AG08395 (cell line): ENCODE data around the gene RNF38.
A peak's percentile ranks its signal among the peaks of the same experiment; 100 is the strongest.
"Not testable (repeated sequence)": the region's sequence is repeated elsewhere in the genome, so short reads cannot be mapped to it uniquely, and the experiment has no call there.

ENCODE experiments used
- DNase-seq: peaks from one replicate; pipeline ENCODE4 v3.0.0; 2012; ENCODE audit warnings: mixed read lengths, low spot score

RNF38 gene

DNA sequence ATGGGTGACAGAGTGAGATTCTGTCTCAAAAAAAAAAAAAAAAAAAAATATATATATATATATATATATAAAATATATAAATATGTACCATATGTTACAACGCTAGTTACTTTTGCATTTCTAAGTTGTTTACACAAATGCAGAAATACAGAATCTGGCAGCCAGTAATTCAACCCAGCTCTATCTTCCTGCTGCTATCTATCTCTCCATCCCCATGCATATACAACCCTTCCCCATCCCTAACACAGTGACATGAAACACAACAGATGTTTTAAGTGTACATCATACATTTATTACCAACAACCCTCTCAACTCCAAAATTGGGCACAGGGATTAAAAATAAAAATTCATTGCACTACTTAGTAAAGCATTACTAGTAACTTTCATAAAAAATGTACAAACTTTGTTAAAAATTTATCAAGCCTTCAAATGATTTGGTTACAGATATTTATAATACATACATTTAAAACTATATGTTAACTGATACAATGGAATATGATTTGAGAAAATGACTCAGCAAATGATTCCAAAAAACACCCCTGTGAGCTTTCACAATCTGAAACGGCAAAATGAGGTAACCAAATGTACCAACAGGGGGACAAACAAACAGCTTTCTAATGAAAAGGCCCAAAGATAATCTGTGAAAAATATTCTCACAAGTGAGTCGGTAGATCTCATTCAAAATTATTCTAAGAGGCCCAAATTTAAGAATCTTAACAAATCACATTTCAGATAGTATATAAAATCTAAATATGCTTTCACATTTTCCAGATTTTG is 63.8 kb downstream of the RNF38 start:
- DNase-seq, result no peak

DNA sequence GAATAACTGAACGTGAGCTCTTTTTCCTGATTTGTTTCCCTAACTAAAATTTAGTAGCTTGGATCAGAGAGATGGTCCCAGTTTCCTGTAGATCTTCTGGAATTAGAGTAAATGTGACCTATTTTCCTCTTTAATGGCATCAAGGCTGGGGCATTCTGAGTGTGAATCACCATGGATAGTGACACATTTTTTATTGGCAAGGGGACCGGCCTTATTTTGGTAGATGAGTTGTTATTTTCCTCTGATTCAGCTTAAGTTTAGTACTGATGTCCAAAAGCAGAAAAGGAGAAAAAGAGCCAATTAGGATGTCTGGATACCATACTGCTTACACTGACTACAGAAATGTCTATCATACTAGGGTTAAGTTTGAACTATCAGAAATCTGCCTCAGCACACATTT is 68.1 kb downstream of the RNF38 start:
- peak; percentile 56 for DNase-seq

- DNase-seq, result peak; percentile 68
Measured at GRCh38 chr9:36328798-36329411, 71.2 kb downstream of the RNF38 start.

GRCh38 chr9:36325081-36325828 is 74.8 kb downstream of the RNF38 start:
- no peak for DNase-seq

GRCh38 chr9:36323926-36324325 is 76.1 kb downstream of the RNF38 start:
- DNase-seq, result no peak

DNA sequence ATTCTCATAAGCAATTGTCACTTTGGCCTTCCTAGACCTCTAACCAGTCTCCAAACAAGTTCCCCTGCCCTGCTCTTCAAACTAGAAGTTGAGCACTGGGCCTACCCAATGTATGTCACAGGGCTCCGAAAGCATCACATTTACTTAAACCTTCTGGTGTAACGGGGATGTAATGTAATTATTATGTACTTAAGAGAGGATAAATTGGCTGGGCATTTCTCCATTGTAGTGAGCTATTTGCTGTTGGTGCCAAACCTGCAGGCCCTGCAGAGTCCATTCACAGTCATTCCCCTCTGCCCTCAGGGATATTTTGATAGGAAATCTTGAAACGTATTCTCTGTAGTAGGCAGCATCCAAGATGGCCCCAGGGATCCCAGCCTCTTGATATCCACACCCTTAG is 77.6 kb downstream of the RNF38 start:
- no peak for DNase-seq

- not testable (repeated sequence) for DNase-seq
Measured at GRCh38 chr9:36321903-36322302, 78.2 kb downstream of the RNF38 start.

- no peak for DNase-seq
Measured at GRCh38 chr9:36320466-36320865, 79.6 kb downstream of the RNF38 start.

GRCh38 chr9:36319806-36320205 is 80.3 kb downstream of the RNF38 start:
- DNase-seq, result no peak

DNA sequence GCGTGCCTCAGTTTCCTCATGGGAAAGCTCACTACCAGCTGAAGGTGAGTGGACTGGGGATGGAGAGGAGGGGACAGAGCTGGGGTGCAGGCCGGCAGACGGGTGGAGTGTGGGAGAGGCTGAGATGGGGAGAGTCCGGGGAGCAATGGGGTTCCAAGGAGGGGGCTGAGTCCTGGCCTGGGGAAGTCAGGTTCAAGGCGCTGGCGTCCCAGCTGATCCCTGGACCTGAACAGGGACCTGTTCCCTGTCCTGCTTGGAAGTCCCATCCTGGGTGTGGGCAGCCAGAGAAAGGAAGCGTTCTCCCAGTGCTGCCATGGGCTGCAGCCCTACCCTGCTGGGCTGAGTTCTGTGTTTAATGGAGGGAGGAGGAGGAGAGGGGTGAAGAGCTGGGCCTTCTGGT is 80.9 kb downstream of the RNF38 start:
- no peak for DNase-seq

GRCh38 chr9:36318212-36318802 is 81.8 kb downstream of the RNF38 start:
- no peak for DNase-seq

- DNase-seq, result no peak
Measured at GRCh38 chr9:36317766-36318165, 82.3 kb downstream of the RNF38 start.

DNA sequence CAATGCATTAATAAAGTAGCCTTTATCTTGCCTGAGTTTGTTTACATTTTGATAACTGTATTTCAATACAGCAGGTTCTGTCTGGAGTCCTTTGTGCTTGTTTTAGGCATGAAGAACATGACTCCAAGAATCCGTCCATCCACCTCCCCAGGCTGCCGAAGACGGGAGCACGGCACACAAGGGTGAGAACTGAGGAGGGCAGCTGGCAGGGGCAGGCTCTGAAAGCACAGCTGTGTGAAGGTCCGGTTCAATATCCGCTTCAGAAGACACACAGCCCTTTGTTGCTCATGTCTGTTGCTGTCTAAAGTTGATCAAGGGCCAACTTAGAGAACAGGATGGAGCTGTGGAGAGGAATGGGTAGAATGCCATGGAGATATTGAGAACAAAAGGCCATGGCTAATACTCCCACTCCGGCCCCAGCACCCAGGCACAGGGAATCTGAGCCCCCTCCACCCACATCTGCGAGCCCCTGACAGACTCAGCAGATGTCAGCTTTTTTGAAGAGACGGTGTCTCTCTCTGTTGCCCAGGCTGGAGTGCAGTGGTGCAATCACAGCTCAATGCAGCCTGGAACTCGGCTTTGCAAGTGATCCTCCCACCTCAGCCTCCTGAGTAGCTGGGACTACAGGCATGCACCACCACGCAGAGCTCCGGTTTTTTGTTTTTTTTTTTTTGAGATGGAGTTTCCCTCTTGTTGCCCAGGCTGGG is 83.3 kb downstream of the RNF38 start:
- no peak for DNase-seq

- DNase-seq, result no peak
Measured at GRCh38 chr9:36316049-36316448, 84.0 kb downstream of the RNF38 start.

DNA sequence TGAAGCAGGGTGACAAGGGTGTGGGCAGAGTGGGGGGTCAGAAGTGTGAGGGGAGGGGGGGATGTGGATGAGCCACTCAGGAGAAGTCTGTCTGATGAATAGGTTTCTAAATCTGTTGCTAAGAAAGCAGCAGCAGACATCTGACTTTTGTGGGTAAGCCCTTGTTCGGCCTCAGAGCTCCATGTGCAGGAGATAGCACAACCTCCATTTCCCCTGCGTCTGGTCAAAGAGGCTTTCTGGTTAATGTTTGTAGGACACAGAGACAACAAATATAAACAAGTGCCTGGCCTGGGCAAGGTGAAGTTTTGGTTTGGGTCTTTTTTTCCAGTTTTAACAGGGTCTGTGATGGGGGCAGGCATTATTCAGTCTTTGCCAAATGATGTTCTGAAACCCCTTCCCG is 84.8 kb downstream of the RNF38 start:
- DNase-seq, result no peak

DNA sequence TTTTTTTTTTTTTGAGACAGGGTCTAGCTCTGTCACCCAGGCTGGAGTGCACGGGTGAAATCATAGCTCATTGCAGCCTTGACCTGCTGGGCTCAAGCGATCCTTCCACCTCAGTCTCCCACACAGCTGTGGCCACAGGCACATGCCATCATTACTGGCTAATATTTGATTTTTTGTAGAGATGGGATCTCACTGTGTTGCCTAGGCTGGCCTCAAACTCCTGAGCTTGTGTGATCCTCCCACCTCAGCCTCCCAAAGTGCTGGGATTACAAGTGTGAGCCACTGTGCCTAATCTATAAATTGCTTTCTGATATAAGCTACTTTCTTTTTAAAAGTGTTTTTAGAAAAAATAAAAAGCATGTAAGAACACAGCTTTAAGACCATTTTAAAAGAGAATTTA is 85.3 kb downstream of the RNF38 start:
- no peak for DNase-seq

GRCh38 chr9:36306471-36307306 is 93.4 kb downstream of the RNF38 start:
- no peak for DNase-seq

DNA sequence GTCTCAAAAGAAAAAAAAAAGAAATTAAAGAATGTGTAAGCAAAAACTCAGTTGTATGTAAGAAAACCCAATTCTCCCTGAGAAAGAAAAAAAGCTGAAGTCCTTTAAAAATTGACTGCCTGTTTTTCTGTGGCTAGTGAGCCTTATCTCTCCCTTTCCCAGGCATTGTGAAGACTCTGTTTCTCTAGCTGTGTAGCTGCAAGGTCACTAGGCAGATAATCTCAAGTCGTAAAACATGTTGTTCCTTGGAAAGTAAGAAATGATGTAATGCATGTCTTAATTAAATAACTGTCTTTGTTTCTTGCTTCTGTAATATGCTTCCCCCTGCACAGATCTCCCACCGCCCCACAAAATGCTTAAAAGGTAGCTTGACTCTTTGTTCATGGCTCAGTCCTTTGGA is 95.7 kb downstream of the RNF38 start:
- not testable (repeated sequence) for DNase-seq

- DNase-seq, result no peak
Measured at GRCh38 chr9:36301227-36301626, 98.8 kb downstream of the RNF38 start.

GRCh38 chr9:36298566-36298965 is 101.5 kb downstream of the RNF38 start:
- DNase-seq, result peak; percentile 78

DNA sequence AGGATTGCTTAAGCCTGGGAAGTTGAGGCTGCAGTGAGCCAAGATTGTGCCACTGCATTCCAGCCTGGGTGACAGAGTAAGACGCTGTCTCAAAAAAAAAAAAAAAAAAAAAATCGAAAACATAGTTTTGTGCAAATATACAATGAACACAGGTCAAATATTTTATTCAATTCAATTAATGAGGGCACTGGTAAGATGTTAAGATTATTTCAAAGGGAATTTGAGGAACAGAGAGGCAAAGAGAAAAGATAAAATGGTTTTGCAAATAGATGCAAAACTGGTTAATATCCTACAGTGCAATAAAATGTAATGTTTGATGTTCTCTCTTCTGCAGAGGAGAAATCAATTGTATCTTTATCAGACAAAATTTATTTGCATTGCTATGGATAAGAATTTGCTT is 102.3 kb downstream of the RNF38 start:
- no peak for DNase-seq
